WTC11 (cell line): ENCODE results near the gene NR3C2.

Experiments
- CBFB ChIP-seq: sonication (generic); formaldehyde crosslinking; IDR thresholded peaks from 2 replicates; pipeline ENCODE4 v1.8.1; 2022; ENCODE audit warnings: mild to moderate bottlenecking, low read depth, missing genetic modification reagents
- CTCF ChIP-seq: fragments of 200-600 bp; IDR thresholded peaks from 2 replicates; pipeline ENCODE4 v1.8.0; 2022; ENCODE audit warnings: antibody characterized with exemption
- HMGXB4 ChIP-seq: sonication (generic); formaldehyde crosslinking; IDR thresholded peaks from 2 replicates; pipeline ENCODE4 v1.8.1; 2023; ENCODE audit warnings: mild to moderate bottlenecking, moderate library complexity, missing genetic modification reagents
- JAZF1 ChIP-seq: fragments of 250-450 bp; sonication (Bioruptor Pico); IDR thresholded peaks from 2 replicates; pipeline ENCODE4 v1.9.0; 2021; ENCODE audit warnings: moderate library complexity, mild to moderate bottlenecking, inconsistent platforms
- MAX ChIP-seq: sonication (generic); formaldehyde crosslinking; IDR thresholded peaks from 2 replicates; pipeline ENCODE4 v1.8.0; 2022; ENCODE audit warnings: mild to moderate bottlenecking, missing genetic modification reagents
- NFYB ChIP-seq: sonication (generic); formaldehyde crosslinking; conservative IDR thresholded peaks from 2 replicates; pipeline ENCODE4 v1.8.0; 2022; ENCODE audit warnings: low read depth, missing genetic modification reagents
- RORB ChIP-seq: fragments of 250-450 bp; sonication (Bioruptor Pico); IDR thresholded peaks from 2 replicates; pipeline ENCODE4 v1.9.0; 2021; ENCODE audit warnings: mild to moderate bottlenecking
- STAT6 ChIP-seq: sonication (generic); formaldehyde crosslinking; conservative IDR thresholded peaks from 2 replicates; pipeline ENCODE4 v1.8.1; 2023; ENCODE audit warnings: mild to moderate bottlenecking, low read depth, missing genetic modification reagents, moderate library complexity
- TP53 ChIP-seq: sonication (generic); formaldehyde crosslinking; IDR thresholded peaks from 2 replicates; pipeline ENCODE4 v1.8.1; 2023; ENCODE audit warnings: mild to moderate bottlenecking, missing genetic modification reagents
- USF2 ChIP-seq: sonication (generic); formaldehyde crosslinking; IDR thresholded peaks from 2 replicates; pipeline ENCODE4 v1.8.1; 2023; ENCODE audit warnings: mild to moderate bottlenecking, missing genetic modification reagents, moderate library complexity
- ZBTB43 ChIP-seq: sonication (generic); formaldehyde crosslinking; IDR thresholded peaks from 2 replicates; pipeline ENCODE4 v1.8.1; 2023; ENCODE audit warnings: mild to moderate bottlenecking, missing genetic modification reagents
- ZNF232 ChIP-seq: sonication (generic); formaldehyde crosslinking; IDR thresholded peaks from 2 replicates; pipeline ENCODE4 v1.8.0; 2022; ENCODE audit warnings: mild to moderate bottlenecking, missing genetic modification reagents

- no peak for TF ChIP-seq NFYB (CRISPR knock-in tag)
- TF ChIP-seq CTCF, result no peak
- no peak for TF ChIP-seq STAT6 (CRISPR knock-in tag)
- TF ChIP-seq MAX (CRISPR knock-in tag), result no peak
- TF ChIP-seq JAZF1, result no peak
- TF ChIP-seq TP53 (CRISPR knock-in tag), result no peak
- no peak for TF ChIP-seq HMGXB4 (CRISPR knock-in tag)
- TF ChIP-seq USF2 (CRISPR knock-in tag), result no peak
- TF ChIP-seq RORB (CRISPR knock-in tag), result no peak
- TF ChIP-seq ZNF232 (CRISPR knock-in tag), result no peak
- no peak for TF ChIP-seq CBFB
- TF ChIP-seq ZBTB43 (CRISPR knock-in tag), result no peak
Observed at GRCh38 chr4:148159793-148160192, 282.4 kb downstream of the NR3C2 start.
